Thyroid gland (tissue), 4 donors: Measurements from ENCODE around the gene COL26A1.

Experiments used
- POLR2A ChIP-seq, 2 donors: fragments of 450-650 bp; IDR thresholded peaks; one replicate each; pipeline ENCODE4 v1.6.1; 2017; ENCODE audit warnings: antibody characterized with exemption in 2 of 2, mild to moderate bottlenecking in 2 of 2, moderate library complexity in 1 of 2
- TF ChIP-seq, protein P1 (sequence below), 6 experiments: fragments of 200-600 bp in 3 of 6; fragments of 450-650 bp in 3 of 6; sonication (generic) in 3 of 6; IDR thresholded peaks; one replicate each; pipeline ENCODE4 v1.5.1; 2016 to 2019; ENCODE audit warnings: antibody characterized with exemption in 6 of 6, mild to moderate bottlenecking in 2 of 6, inconsistent platforms in 1 of 6, moderate library complexity in 1 of 6

DNA sequence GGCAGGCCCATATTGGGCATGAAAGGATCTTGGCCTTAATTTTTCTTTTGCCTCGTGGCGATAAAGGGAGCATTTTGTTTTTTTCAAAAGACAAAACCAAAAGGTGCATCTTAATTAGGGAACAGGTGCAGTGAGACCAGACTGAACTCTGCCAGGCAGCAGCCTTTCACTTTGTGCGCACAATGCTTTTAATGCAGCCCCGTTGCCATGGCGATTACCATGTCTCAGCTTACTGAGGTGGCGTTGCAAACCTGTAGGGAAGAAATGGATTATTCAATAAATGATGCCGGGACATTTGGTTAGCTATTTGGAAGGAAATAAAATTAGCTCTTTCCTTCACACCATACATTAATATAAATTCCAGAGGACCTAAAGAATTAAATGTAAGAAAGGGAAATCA is 204.6 kb downstream of the COL26A1 start:
- TF ChIP-seq, protein P1, sequence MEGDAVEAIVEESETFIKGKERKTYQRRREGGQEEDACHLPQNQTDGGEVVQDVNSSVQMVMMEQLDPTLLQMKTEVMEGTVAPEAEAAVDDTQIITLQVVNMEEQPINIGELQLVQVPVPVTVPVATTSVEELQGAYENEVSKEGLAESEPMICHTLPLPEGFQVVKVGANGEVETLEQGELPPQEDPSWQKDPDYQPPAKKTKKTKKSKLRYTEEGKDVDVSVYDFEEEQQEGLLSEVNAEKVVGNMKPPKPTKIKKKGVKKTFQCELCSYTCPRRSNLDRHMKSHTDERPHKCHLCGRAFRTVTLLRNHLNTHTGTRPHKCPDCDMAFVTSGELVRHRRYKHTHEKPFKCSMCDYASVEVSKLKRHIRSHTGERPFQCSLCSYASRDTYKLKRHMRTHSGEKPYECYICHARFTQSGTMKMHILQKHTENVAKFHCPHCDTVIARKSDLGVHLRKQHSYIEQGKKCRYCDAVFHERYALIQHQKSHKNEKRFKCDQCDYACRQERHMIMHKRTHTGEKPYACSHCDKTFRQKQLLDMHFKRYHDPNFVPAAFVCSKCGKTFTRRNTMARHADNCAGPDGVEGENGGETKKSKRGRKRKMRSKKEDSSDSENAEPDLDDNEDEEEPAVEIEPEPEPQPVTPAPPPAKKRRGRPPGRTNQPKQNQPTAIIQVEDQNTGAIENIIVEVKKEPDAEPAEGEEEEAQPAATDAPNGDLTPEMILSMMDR (IDR thresholded peaks at IDR 0.05), result no peak
- no peak for TF ChIP-seq POLR2A (IDR thresholded peaks at IDR 0.05)
